H9 (cell line): Measurements from ENCODE around the gene C1orf74. TPM values are rescaled to one million over a fixed set of nuclear protein-coding genes. Genes with fewer than 3 reads are reported as not detected.

Experiments used
- DNase-seq: peaks from one replicate; pipeline ENCODE4 v3.0.0-alpha.2; 2017
- H2AFZ ChIP-seq: one replicate; pipeline ENCODE4 v1.6.1; 2013; ENCODE audit warnings: mild to moderate bottlenecking, low read length, control low read depth, moderate library complexity
- H2AK5ac ChIP-seq: 2 replicates; pipeline ENCODE4 v1.6.1; 2013; ENCODE audit warnings: low read length, control low read depth, mixed read lengths; ENCODE audit not compliant: insufficient read length
- H2BK120ac ChIP-seq: one replicate; pipeline ENCODE4 v1.6.1; 2013; ENCODE audit warnings: low read depth, mild to moderate bottlenecking, low read length, control low read depth, inconsistent platforms; ENCODE audit not compliant: poor library complexity, severe bottlenecking
- H2BK12ac ChIP-seq: 2 replicates; pipeline ENCODE4 v1.6.1; 2013; ENCODE audit warnings: low read length, control low read depth, mixed read lengths, low read depth; ENCODE audit not compliant: insufficient read length
- H2BK15ac ChIP-seq: 2 replicates; pipeline ENCODE4 v1.6.1; 2013; ENCODE audit warnings: low read depth, low read length, control low read depth
- H2BK20ac ChIP-seq: one replicate; pipeline ENCODE4 v1.6.1; 2013; ENCODE audit warnings: low read depth, mild to moderate bottlenecking, low read length, control low read depth, inconsistent platforms; ENCODE audit not compliant: poor library complexity, severe bottlenecking
- H2BK5ac ChIP-seq: 2 replicates; pipeline ENCODE4 v1.6.1; 2013; ENCODE audit warnings: low read length, control low read depth, mixed read lengths; ENCODE audit not compliant: insufficient read length
- H3K14ac ChIP-seq: 2 replicates; pipeline ENCODE4 v1.6.1; 2013; ENCODE audit warnings: low read length, control low read depth; ENCODE audit not compliant: insufficient read depth
- H3K18ac ChIP-seq: 2 replicates; pipeline ENCODE4 v1.6.1; 2013; ENCODE audit warnings: low read depth, mild to moderate bottlenecking, mixed read lengths, low read length, control low read depth; ENCODE audit not compliant: insufficient read length
- H3K23ac ChIP-seq: 2 replicates; pipeline ENCODE4 v1.6.1; 2013; ENCODE audit warnings: low read length, control low read depth, mixed read lengths, low read depth; ENCODE audit not compliant: insufficient read length
- H3K23me2 ChIP-seq: 2 replicates; pipeline ENCODE4 v1.6.1; 2013; ENCODE audit warnings: low read depth, mild to moderate bottlenecking, mixed read lengths, low read length, control low read depth; ENCODE audit not compliant: insufficient read length, poor library complexity, severe bottlenecking
- H3K27ac ChIP-seq: 2 replicates; pipeline ENCODE4 v1.5.1; 2013; ENCODE audit warnings: low read length, control low read depth, mixed read lengths, low read depth; ENCODE audit not compliant: insufficient read length
- H3K27me3 ChIP-seq: 2 replicates; pipeline ENCODE4 v1.6.1; 2013; ENCODE audit warnings: low read length, control low read depth, inconsistent platforms; ENCODE audit not compliant: insufficient read depth
- H3K4ac ChIP-seq: 2 replicates; pipeline ENCODE4 v1.6.1; 2013; ENCODE audit warnings: low read depth, mild to moderate bottlenecking, control low read depth, inconsistent platforms, low read length, moderate library complexity
- H3K4me1 ChIP-seq: 2 replicates; pipeline ENCODE4 v1.6.1; 2013; ENCODE audit warnings: low read length, control low read depth, inconsistent platforms; ENCODE audit not compliant: insufficient read depth
- H3K4me2 ChIP-seq: 2 replicates; pipeline ENCODE4 v1.6.1; 2013; ENCODE audit warnings: low read length, control low read depth, mixed read lengths; ENCODE audit not compliant: insufficient read length, insufficient read depth
- H3K56ac ChIP-seq: 2 replicates; pipeline ENCODE4 v1.6.1; 2013; ENCODE audit warnings: low read depth, mild to moderate bottlenecking, mixed read lengths, low read length, control low read depth; ENCODE audit not compliant: insufficient read length
- H3K79me1 ChIP-seq: 2 replicates; pipeline ENCODE4 v1.6.1; 2013; ENCODE audit warnings: low read depth, mild to moderate bottlenecking, moderate library complexity, low read length, control low read depth, inconsistent platforms; ENCODE audit not compliant: insufficient read depth, poor library complexity, severe bottlenecking
- H3K79me2 ChIP-seq: 2 replicates; pipeline ENCODE4 v1.6.1; 2013; ENCODE audit warnings: low read length, control low read depth, inconsistent platforms; ENCODE audit not compliant: insufficient read depth
- H3K9ac ChIP-seq: 2 replicates; pipeline ENCODE4 v1.6.1; 2013; ENCODE audit warnings: low read length, control low read depth, mixed read lengths; ENCODE audit not compliant: insufficient read length; ENCODE audit errors: extremely low read depth
- H3K9me3 ChIP-seq: one replicate; pipeline ENCODE4 v1.6.1; 2013; ENCODE audit warnings: low read depth, low read length, inconsistent platforms; ENCODE audit not compliant: control insufficient read depth
- H3T11ph ChIP-seq: one replicate; pipeline ENCODE4 v1.6.1; 2013; ENCODE audit warnings: mild to moderate bottlenecking, low read length, control low read depth, inconsistent platforms
- H4K20me1 ChIP-seq: one replicate; pipeline ENCODE4 v1.6.1; 2013; ENCODE audit not compliant: control insufficient read depth, insufficient read length, insufficient read depth
- H4K5ac ChIP-seq: 2 replicates; pipeline ENCODE4 v1.6.1; 2013; ENCODE audit warnings: low read depth, mild to moderate bottlenecking, mixed read lengths, low read length, control low read depth; ENCODE audit not compliant: insufficient read length
- H4K8ac ChIP-seq: replicated peaks from 2 replicates; pipeline ENCODE4 v1.6.1; 2013; ENCODE audit warnings: low read length, control low read depth, mixed read lengths, low read depth; ENCODE audit not compliant: insufficient read length
- H4K91ac ChIP-seq: 2 replicates; pipeline ENCODE4 v1.6.1; 2013; ENCODE audit warnings: low read depth, mild to moderate bottlenecking, moderate library complexity, mixed read lengths, low read length, control low read depth; ENCODE audit not compliant: insufficient read length
- H3K27ac Mint-ChIP-seq, 3 experiments: 2 replicates in 2 of 3; 3 replicates in 1 of 3; pipeline ENCODE4 v1.8.0; 2020 to 2021; ENCODE audit warnings: mixed read lengths in 3 of 3, mild to moderate bottlenecking in 1 of 3, moderate library complexity in 1 of 3
- H3K27me3 Mint-ChIP-seq: 2 replicates; pipeline ENCODE4 v1.8.0; 2021; ENCODE audit warnings: low read depth, mild to moderate bottlenecking, moderate library complexity, mixed read lengths
- H3K36me3 Mint-ChIP-seq, 3 experiments: 2 replicates in 2 of 3; 3 replicates in 1 of 3; pipeline ENCODE4 v1.8.0; 2020 to 2021; ENCODE audit warnings: low read depth in 3 of 3, mixed read lengths in 3 of 3; ENCODE audit not compliant: insufficient read depth in 1 of 3
- H3K4me1 Mint-ChIP-seq, 2 experiments: 2 replicates each; pipeline ENCODE4 v1.8.0; 2020; ENCODE audit warnings: mixed read lengths in 2 of 2
- H3K4me3 Mint-ChIP-seq, 2 experiments: 2 replicates in 1 of 2; 3 replicates in 1 of 2; pipeline ENCODE4 v1.8.0; 2020 to 2021; ENCODE audit warnings: mild to moderate bottlenecking in 2 of 2, mixed read lengths in 2 of 2, moderate library complexity in 1 of 2
- H3K9me3 Mint-ChIP-seq, 2 experiments: 2 replicates in 1 of 2; 3 replicates in 1 of 2; pipeline ENCODE4 v1.8.0; 2020; ENCODE audit warnings: mild to moderate bottlenecking in 2 of 2, mixed read lengths in 2 of 2, moderate library complexity in 1 of 2
- CTCF ChIP-seq: fragments of 200-600 bp; sonication (generic); conservative IDR thresholded peaks from 3 replicates; pipeline ENCODE4 v1.8.0; 2021; ENCODE audit warnings: antibody characterized with exemption, mild to moderate bottlenecking
- WGBS: extraction: QIAGEN DNeasy Blood & Tissue Kit; methylation state at CpG from one replicate; pipeline ENCODE4 v1.1.7; 2013; ENCODE audit warnings: missing lambda C conversion rate, low lambda C conversion rate, mixed read lengths; ENCODE audit not compliant: insufficient read length; ENCODE audit errors: extremely low coverage; 5-methylcytosine and 5-hydroxymethylcytosine counted together
- total RNA-seq: library from RNA; stranded (reverse); gene quantifications from 2 replicates; pipeline ENCODE4 v1.2.1, GENCODE V29; 2021

Gene C1orf74
- total RNA-seq, 1 experiment from 2014 or later: 2.4 TPM

GRCh38 chr1:209786146-209786545 is 1.8 kb upstream of the C1orf74 start:
- H3K23ac ChIP-seq: no peak overlapping the region
- no peak overlapping the region for H2BK5ac ChIP-seq
- H3K14ac ChIP-seq: no peak overlapping the region
- no peak overlapping the region for H3K4me2 ChIP-seq
- H3K18ac ChIP-seq: no peak overlapping the region
- no peaks in the 10 kb centered on the region for H3K23me2 ChIP-seq
- no peak overlapping the region for H3K27ac ChIP-seq
- no peaks in the 10 kb centered on the region for H3K79me1 ChIP-seq
- no peaks in the 10 kb centered on the region for H3K27me3 ChIP-seq
- no peak overlapping the region for H4K91ac ChIP-seq
- H3K4me1 ChIP-seq: no peaks in the 10 kb centered on the region
- no peak overlapping the region for H4K5ac ChIP-seq
- H2BK12ac ChIP-seq: no peak overlapping the region
- WGBS: no CpG with 5 or more reads among the region's 4 CpGs
- peaks cover 0 to 56% (median 46%) of the 10 kb centered on the region in 3 experiments; a peak in 5 of 7 replicates for H3K36me3 Mint-ChIP-seq
- no peak overlapping the region for H3K56ac ChIP-seq
- H2AK5ac ChIP-seq: no peak overlapping the region
- no peak overlapping the region for H4K8ac ChIP-seq
- H3K9ac ChIP-seq: no peak overlapping the region
- TF ChIP-seq CTCF: no peak
- H3K27me3 Mint-ChIP-seq: peaks cover 8% of the 10 kb centered on the region
- no peak overlapping the region for H2BK15ac ChIP-seq
- H2BK120ac ChIP-seq: no peak overlapping the region
- no peaks in the 10 kb centered on the region for H3K9me3 ChIP-seq
- no peak overlapping the region for H3K27ac Mint-ChIP-seq
- no peaks in the 10 kb centered on the region; a peak in 1 of 5 replicates for H3K9me3 Mint-ChIP-seq
- H2AFZ ChIP-seq: no peak overlapping the region
- H2BK20ac ChIP-seq: no peak overlapping the region
- no peak overlapping the region; a peak in 1 of 5 replicates for H3K4me3 Mint-ChIP-seq
- H4K20me1 ChIP-seq: no peaks in the 10 kb centered on the region
- no peak overlapping the region for H3T11ph ChIP-seq
- no peak for DNase-seq
- no peak overlapping the region for H3K4ac ChIP-seq
- no peaks in the 10 kb centered on the region; the same call in 1 of the 2 replicates for H3K79me2 ChIP-seq
- peaks cover 10 to 14% of the 10 kb centered on the region in 2 experiments for H3K4me1 Mint-ChIP-seq
